ENCODE data around the gene FSCN2. TPM values are rescaled to one million over a fixed set of nuclear protein-coding genes. Genes with fewer than 3 reads are reported as not detected.

The FSCN2 gene
- total RNA-seq, 1 experiment from 2014 or later = 1.6 TPM

GRCh38 chr17:81513372-81513752 lies 14.8 kb upstream of the FSCN2 start:
- no peaks in the 10 kb centered on the region for H4K20me1 ChIP-seq (ENCODE audit: control insufficient read depth, insufficient read depth, insufficient read length)
- peaks cover 3% of the 10 kb centered on the region; the same call in 1 of the 2 replicates for H3K4me1 ChIP-seq (ENCODE audit: insufficient read depth, low read length)
- H2BK20ac ChIP-seq (ENCODE audit: low read depth, low read length, poor library complexity, severe bottlenecking) = no peak overlapping the region
- H3K27ac ChIP-seq (ENCODE audit: insufficient read length, low read depth, low read length) = no peak overlapping the region
- peaks cover 25% of the 10 kb centered on the region; the same call in 1 of the 2 replicates for H3K79me2 ChIP-seq (ENCODE audit: insufficient read depth, low read length)
- H3K27me3 ChIP-seq (ENCODE audit: insufficient read depth, low read length) = no peaks in the 10 kb centered on the region; the same call in 1 of the 2 replicates
- H2AK5ac ChIP-seq (ENCODE audit: insufficient read length, low read length) = no peak overlapping the region
- Mint-ChIP-seq H3K4me1 (peaks cover 33 to 44% of the 10 kb centered on the region in 2 experiments), H3K27me3 (ENCODE audit: low read depth) (peaks cover 14% of the 10 kb centered on the region), H3K36me3 (ENCODE audit: insufficient read depth in 1 of 3, low read depth in 3 of 3) (peaks cover 38 to 43% (median 39%) of the 10 kb centered on the region in 3 experiments), H3K9me3 (peaks cover 7 to 19% of the 10 kb centered on the region in 2 experiments; a peak in 4 of 5 replicates), H3K4me3 (peak overlapping the region; percentile 68 to 80), H3K27ac (peak overlapping the region; percentile 52 to 84 (median 78); a peak in 5 of 7 replicates)
- H2BK120ac ChIP-seq (ENCODE audit: low read depth, low read length, poor library complexity, severe bottlenecking) = peak overlapping the region; percentile 71
- H3K9me3 ChIP-seq (ENCODE audit: control insufficient read depth, low read depth, low read length) = no peaks in the 10 kb centered on the region
- H2AFZ ChIP-seq (ENCODE audit: low read length) = no peak overlapping the region
- H2BK12ac ChIP-seq (ENCODE audit: insufficient read length, low read depth, low read length) = no peak overlapping the region
- H4K8ac ChIP-seq (replicated peaks; ENCODE audit: insufficient read length, low read depth, low read length) = no peak overlapping the region
- H3K23ac ChIP-seq (ENCODE audit: insufficient read length, low read depth, low read length) = no peak overlapping the region
- TF ChIP-seq CTCF (conservative IDR thresholded peaks at IDR 0.05) = no peak
- H3K9ac ChIP-seq (ENCODE audit: extremely low read depth, insufficient read length, low read length) = peak overlapping the region; percentile 54
- peak overlapping the region; percentile 52 for H3K4me2 ChIP-seq (ENCODE audit: insufficient read depth, insufficient read length, low read length)
- WGBS (ENCODE audit: extremely low coverage, insufficient read length, low lambda C conversion rate) = no CpG with 5 or more reads among the region's 23 CpGs
- H4K5ac ChIP-seq (ENCODE audit: insufficient read length, low read depth, low read length) = no peak overlapping the region
- peak; percentile 90 for DNase-seq
- H3K56ac ChIP-seq (ENCODE audit: insufficient read length, low read depth, low read length) = no peak overlapping the region
- H3K18ac ChIP-seq (ENCODE audit: insufficient read length, low read depth, low read length) = peak overlapping the region; percentile 97
- peak overlapping the region; percentile 91; the same call in 1 of the 2 replicates for H3K4ac ChIP-seq (ENCODE audit: low read depth, low read length)
- H4K91ac ChIP-seq (ENCODE audit: insufficient read length, low read depth, low read length) = peak overlapping the region; percentile 94
- H3T11ph ChIP-seq (ENCODE audit: low read length) = no peak overlapping the region
- H2BK5ac ChIP-seq (ENCODE audit: insufficient read length, low read length) = no peak overlapping the region
- H3K23me2 ChIP-seq (ENCODE audit: insufficient read length, low read depth, low read length, poor library complexity, severe bottlenecking) = peaks cover 35% of the 10 kb centered on the region
- H3K14ac ChIP-seq (ENCODE audit: insufficient read depth, low read length) = peak overlapping the region; percentile 95
- peaks cover 2% of the 10 kb centered on the region for H3K79me1 ChIP-seq (ENCODE audit: insufficient read depth, low read depth, low read length, poor library complexity, severe bottlenecking)
- no peak overlapping the region for H2BK15ac ChIP-seq (ENCODE audit: low read depth, low read length)
